OCI-LY7 (cell line): ENCODE measurements around the gene RPS4Y1. TPM values are rescaled to one million over a fixed set of nuclear protein-coding genes. Genes with fewer than 3 reads are reported as not detected.
"Not testable (repeated sequence)": the region's sequence is repeated elsewhere in the genome, so short reads cannot be mapped to it uniquely, and the experiment has no call there.

Experiments used
- BruUV-seq: library from RNA; stranded (reverse); fragments of 400-500 nt; replicated peaks from 2 replicates; lab custom pipeline; 2021; lab: Mats Ljungman, UMichigan
- CTCF ChIA-PET: fragments of 300-600 bp; sonication (Branson Sonifier 250); formaldehyde crosslinking; loops from one replicate; lab custom pipeline; 2022; ENCODE audit warnings: antibody characterized with exemption; ENCODE audit not compliant: unreplicated experiment; lab: Charles Lee
- POLR2A ChIA-PET: fragments of 300-600 bp; sonication (Branson Sonifier 250); formaldehyde crosslinking; loops from one replicate; lab custom pipeline; 2022; ENCODE audit warnings: antibody characterized with exemption; lab: Charles Lee
- DNase-seq: peaks from one replicate; pipeline ENCODE4 v3.0.0-alpha.2; 2015; ENCODE audit warnings: low spot score
- H2AFZ ChIP-seq: fragments of 200-600 bp; sonication (generic), shearing (Covaris generic); 2 replicates; pipeline ENCODE4 v1.6.1; 2014; ENCODE audit warnings: mild to moderate bottlenecking, antibody characterized with exemption, low read length, moderate library complexity
- H3K27ac ChIP-seq: fragments of 200-600 bp; sonication (generic); 2 replicates; pipeline ENCODE4 v1.5.1; 2014; ENCODE audit warnings: mixed run types, low read depth, mild to moderate bottlenecking, moderate library complexity, low read length, inconsistent platforms; ENCODE audit not compliant: poor library complexity, severe bottlenecking
- H3K36me3 ChIP-seq: fragments of 200-600 bp; sonication (generic); 2 replicates; pipeline ENCODE4 v1.6.1; 2014; ENCODE audit warnings: mild to moderate bottlenecking, antibody characterized with exemption, low read length, moderate library complexity, mixed read lengths; ENCODE audit not compliant: insufficient read depth
- H3K4me1 ChIP-seq: fragments of 200-600 bp; sonication (generic); 2 replicates; pipeline ENCODE4 v1.5.1; 2014; ENCODE audit warnings: mild to moderate bottlenecking, low read length; ENCODE audit not compliant: insufficient read depth, poor library complexity, severe bottlenecking
- H3K4me2 ChIP-seq: fragments of 200-600 bp; sonication (generic); 2 replicates; pipeline ENCODE4 v1.6.1; 2014; ENCODE audit warnings: mild to moderate bottlenecking, low read length
- H3K4me3 ChIP-seq: fragments of 200-600 bp; sonication (generic); 2 replicates; pipeline ENCODE4 v1.5.1; 2014; ENCODE audit warnings: mild to moderate bottlenecking, low read depth, low read length; ENCODE audit not compliant: poor library complexity, severe bottlenecking
- H3K79me2 ChIP-seq: fragments of 200-600 bp; sonication (generic); 2 replicates; pipeline ENCODE4 v1.6.1; 2016; ENCODE audit warnings: low read depth, mild to moderate bottlenecking, low read length, moderate library complexity, mixed read lengths; ENCODE audit not compliant: insufficient read depth
- H3K9me2 ChIP-seq: fragments of 200-600 bp; sonication (generic); 2 replicates; pipeline ENCODE4 v1.6.1; 2016; ENCODE audit warnings: mild to moderate bottlenecking, low read length, mixed read lengths; ENCODE audit not compliant: insufficient read depth
- H3K9me3 ChIP-seq: fragments of 200-600 bp; sonication (generic); 2 replicates; pipeline ENCODE4 v1.6.1; 2014; ENCODE audit warnings: mild to moderate bottlenecking, mixed run types, low read length, mixed read lengths
- H4K20me1 ChIP-seq: fragments of 200-600 bp; sonication (generic); 2 replicates; pipeline ENCODE4 v1.6.1; 2014; ENCODE audit warnings: mild to moderate bottlenecking, antibody characterized with exemption, low read length, moderate library complexity, mixed read lengths; ENCODE audit not compliant: insufficient read depth
- EZH2phosphoT487 ChIP-seq: fragments of 200-600 bp; sonication (generic); IDR thresholded peaks from 2 replicates; pipeline ENCODE4 v1.6.1; 2018; ENCODE audit warnings: low read depth, borderline replicate concordance, mild to moderate bottlenecking, mixed run types, antibody characterized with exemption, low read length, moderate library complexity, mixed read lengths
- intact Hi-C: fragments of 100-400 bp; cut with micrococcal nuclease; formaldehyde crosslinking; loops from one replicate; pipeline ENCODE4 v1.10.0; 2022; ENCODE audit not compliant: unreplicated experiment
- total RNA-seq, 2 experiments: library from RNA; depleted of rRNA in 1 of 2; stranded (reverse); fragments of >200 nt in 1 of 2; shearing (Covaris generic) in 1 of 2; gene quantifications; 2 replicates each; pipeline ENCODE4 v1.2.3, GENCODE V29; 2014 to 2022
- TF ChIP-seq, protein P1 (sequence below): fragments of 200-600 bp; sonication (generic); conservative IDR thresholded peaks from 2 replicates; pipeline ENCODE4 v1.5.1; 2014; ENCODE audit warnings: mild to moderate bottlenecking, antibody characterized with exemption, low read length, moderate library complexity, mixed read lengths

The RPS4Y1 gene
- total RNA-seq, 2 experiments from 2014 or later, result 196 to 283 TPM

DNA sequence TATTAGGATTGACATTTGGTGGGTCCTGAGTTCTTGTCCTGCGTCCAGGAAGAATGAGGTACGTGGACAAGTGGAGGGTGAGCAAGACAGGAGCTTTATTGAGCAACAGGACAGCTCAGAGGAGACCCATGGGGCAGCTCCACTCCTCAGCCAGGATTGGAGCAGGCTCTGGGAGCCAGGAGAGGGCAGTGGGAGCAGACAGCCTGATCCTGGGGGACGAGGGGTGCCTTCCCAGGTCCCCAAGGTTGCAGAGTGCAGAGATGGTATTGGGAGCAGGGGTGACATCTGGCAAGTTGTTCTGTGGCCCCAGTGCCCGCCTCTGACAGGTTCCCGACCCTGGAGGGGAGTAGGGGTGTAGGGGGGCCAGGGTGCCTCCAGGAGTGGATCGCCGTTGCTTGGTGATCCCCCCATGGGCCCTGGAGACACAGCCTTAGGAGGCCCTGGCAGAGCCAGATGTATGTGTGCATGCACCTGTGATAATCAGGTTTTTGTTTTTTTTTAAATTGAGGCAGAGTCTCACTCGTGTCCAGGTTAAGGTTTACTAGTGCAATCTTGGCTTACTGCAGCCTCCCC is 26.7 kb downstream of the RPS4Y1 start:
- intact Hi-C loops, result no loop called here
- Histone ChIP-seq H3K9me3 (no peaks in the 10 kb centered on the region), H3K9me2 (no peaks in the 10 kb centered on the region), H3K4me3 (no peak overlapping the region), H3K79me2 (peaks cover 6% of the 10 kb centered on the region; the same call in 1 of the 2 replicates), H3K27ac (no peak overlapping the region), H3K36me3 (peaks cover 63% of the 10 kb centered on the region), H3K4me2 (no peak overlapping the region), H2AFZ (no peak overlapping the region), H3K4me1 (no peaks in the 10 kb centered on the region), H4K20me1 (no peaks in the 10 kb centered on the region)
- DNase-seq, result no peak
- no TSS peak for BruUV-seq
- no peak for TF ChIP-seq EZH2phosphoT487
- TF ChIP-seq, protein P1, sequence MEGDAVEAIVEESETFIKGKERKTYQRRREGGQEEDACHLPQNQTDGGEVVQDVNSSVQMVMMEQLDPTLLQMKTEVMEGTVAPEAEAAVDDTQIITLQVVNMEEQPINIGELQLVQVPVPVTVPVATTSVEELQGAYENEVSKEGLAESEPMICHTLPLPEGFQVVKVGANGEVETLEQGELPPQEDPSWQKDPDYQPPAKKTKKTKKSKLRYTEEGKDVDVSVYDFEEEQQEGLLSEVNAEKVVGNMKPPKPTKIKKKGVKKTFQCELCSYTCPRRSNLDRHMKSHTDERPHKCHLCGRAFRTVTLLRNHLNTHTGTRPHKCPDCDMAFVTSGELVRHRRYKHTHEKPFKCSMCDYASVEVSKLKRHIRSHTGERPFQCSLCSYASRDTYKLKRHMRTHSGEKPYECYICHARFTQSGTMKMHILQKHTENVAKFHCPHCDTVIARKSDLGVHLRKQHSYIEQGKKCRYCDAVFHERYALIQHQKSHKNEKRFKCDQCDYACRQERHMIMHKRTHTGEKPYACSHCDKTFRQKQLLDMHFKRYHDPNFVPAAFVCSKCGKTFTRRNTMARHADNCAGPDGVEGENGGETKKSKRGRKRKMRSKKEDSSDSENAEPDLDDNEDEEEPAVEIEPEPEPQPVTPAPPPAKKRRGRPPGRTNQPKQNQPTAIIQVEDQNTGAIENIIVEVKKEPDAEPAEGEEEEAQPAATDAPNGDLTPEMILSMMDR, result no peak
- ChIA-PET POLR2A (interaction anchor here (1.0 to 1.2 kb wide), 2 partner anchors 11 to 34 kb away, joined by 3 read pairs; no protein-coding TSS in a partner anchor), CTCF (no interaction called here)

DNA sequence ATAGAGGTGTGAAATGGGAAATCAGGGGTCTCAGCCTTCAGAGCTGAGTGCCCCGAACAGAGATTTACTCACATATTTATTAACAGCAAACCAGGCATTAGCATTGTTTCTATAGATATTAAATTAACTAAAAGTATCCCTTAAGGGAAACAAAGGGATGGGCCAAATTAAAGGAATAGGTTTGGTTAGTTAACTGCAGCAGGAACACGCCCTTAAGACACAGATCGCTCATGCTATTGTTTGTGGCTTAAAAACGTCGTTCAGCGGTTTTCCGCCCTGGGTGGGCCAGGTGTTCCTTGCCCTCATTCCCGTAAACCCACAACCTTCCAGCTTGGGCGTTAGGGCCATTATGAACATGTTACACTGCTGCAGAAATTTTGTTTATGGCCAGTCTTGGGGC is 30.8 kb downstream of the RPS4Y1 start:
- H3K79me2 ChIP-seq, BruUV-seq, H3K4me1 ChIP-seq, H2AFZ ChIP-seq, H3K9me3 ChIP-seq, H4K20me1 ChIP-seq, DNase-seq, CTCF ChIA-PET, H3K9me2 ChIP-seq, H3K27ac ChIP-seq, intact Hi-C loops, H3K4me3 ChIP-seq, POLR2A ChIA-PET, H3K4me2 ChIP-seq: not testable (repeated sequence)
- peaks cover 24% of the 10 kb centered on the region for H3K36me3 ChIP-seq

DNA sequence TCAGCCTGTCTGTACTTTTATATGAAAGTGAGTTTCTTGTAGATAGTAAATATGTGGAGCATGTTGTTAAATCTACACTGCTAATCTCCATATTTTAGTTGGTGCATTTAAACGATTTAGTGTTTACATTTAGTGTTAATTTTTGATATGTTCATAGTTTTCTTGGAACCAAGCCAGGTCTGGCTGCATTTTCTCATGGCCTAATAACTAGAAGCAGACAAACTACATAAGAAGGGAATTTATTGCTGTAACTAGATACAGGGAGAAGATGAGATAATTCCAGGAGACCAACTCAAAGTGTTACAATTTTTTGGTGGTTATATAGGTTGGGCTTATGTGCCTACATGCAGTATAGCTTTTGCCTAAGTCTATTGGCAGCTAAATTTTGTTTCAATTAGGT is 32.8 kb downstream of the RPS4Y1 start:
- TF ChIP-seq, protein P1, result no peak
- no peak for TF ChIP-seq EZH2phosphoT487
- H3K4me2 ChIP-seq, result no peak overlapping the region
- H3K36me3 ChIP-seq, result peaks cover 4% of the 10 kb centered on the region
- no peaks in the 10 kb centered on the region for H3K9me3 ChIP-seq
- no peaks in the 10 kb centered on the region for H4K20me1 ChIP-seq
- H2AFZ ChIP-seq, result no peak overlapping the region
- no peaks in the 10 kb centered on the region for H3K79me2 ChIP-seq
- CTCF ChIA-PET, result no interaction called here
- no peak for DNase-seq
- H3K27ac ChIP-seq, result no peak overlapping the region
- H3K4me3 ChIP-seq, result no peak overlapping the region
- H3K9me2 ChIP-seq, result no peaks in the 10 kb centered on the region
- no peaks in the 10 kb centered on the region for H3K4me1 ChIP-seq
- BruUV-seq, result no TSS peak
- intact Hi-C loops, result no loop called here
- POLR2A ChIA-PET, result interaction anchor here (0.7 kb wide), 1 partner anchor 168 kb away, joined by 4 read pairs; no protein-coding TSS in a partner anchor
